OCI-M1 (cell line): ENCODE measurements around the gene XPC.
"Not testable (repeated sequence)": the region's sequence is repeated elsewhere in the genome, so short reads cannot be mapped to it uniquely, and the experiment has no call there.

ENCODE experiments used
- DNase-seq: peaks from one replicate; lab custom pipeline; 2025; lab: John Stamatoyannopoulos, UW

Gene XPC

GRCh38 chr3:14119651-14120050, 58.8 kb downstream of the XPC start:
- no peak for DNase-seq

- peak; percentile 61 for DNase-seq
These were observed 59.7 kb downstream of the XPC start for GRCh38 chr3:14118400-14119381.

GRCh38 chr3:14117468-14118399, 60.7 kb downstream of the XPC start:
- DNase-seq, result no peak

- peak; percentile 3 for DNase-seq
These were observed 64.3 kb downstream of the XPC start for GRCh38 chr3:14113965-14114635.

GRCh38 chr3:14110699-14111098, 67.7 kb downstream of the XPC start:
- no peak for DNase-seq

GRCh38 chr3:14109821-14110220, 68.6 kb downstream of the XPC start:
- not testable (repeated sequence) for DNase-seq

- DNase-seq, result no peak
These were observed 80.6 kb downstream of the XPC start for GRCh38 chr3:14097616-14098391.

- DNase-seq, result no peak
These were observed 81.7 kb downstream of the XPC start for GRCh38 chr3:14096742-14097141.
